ENCODE data around the gene SOWAHC. TPM values are rescaled to one million over a fixed set of nuclear protein-coding genes. Genes with fewer than 3 reads are reported as not detected.

Gene SOWAHC
- total and polyA plus RNA-seq, 2 of the 13 experiments (the other 11 are each of a cell fraction or from before 2014, with no cell fraction given): 21.2 to 22.5 TPM

- TF ChIP-seq ZNF678 (CRISPR knock-in tag; IDR thresholded peaks at IDR 0.05) (no peak), KMT2B (CRISPR knock-in tag; IDR thresholded peaks at IDR 0.05) (no peak), ATF2 (CRISPR knock-in tag; IDR thresholded peaks at IDR 0.05) (no peak), CREBL2 (CRISPR knock-in tag; IDR thresholded peaks at IDR 0.05; ENCODE audit: borderline replicate concordance) (no peak), SAP130 (CRISPR knock-in tag; IDR thresholded peaks at IDR 0.05; ENCODE audit: low read depth) (0 out of 2 replicates have a peak, but pooled peaks have one; percentile 11), ZNF639 (CRISPR knock-in tag; conservative IDR thresholded peaks at IDR 0.05) (no peak), LCORL (IDR thresholded peaks at IDR 0.05) (no peak), LCORL (CRISPR knock-in tag; IDR thresholded peaks at IDR 0.05) (0 out of 2 replicates have a peak, but pooled peaks have one; percentile 7), ZXDC (CRISPR knock-in tag; IDR thresholded peaks at IDR 0.05) (no peak), CEBPG (CRISPR knock-in tag; IDR thresholded peaks at IDR 0.05) (peak; percentile 30; the same call in 1 of the 2 replicates), ZEB1 (IDR thresholded peaks at IDR 0.05; ENCODE audit: insufficient replicate concordance, low read depth) (peak; percentile 87), IRF2 (CRISPR knock-in tag; IDR thresholded peaks at IDR 0.05) (no peak), FOXA1 (IDR thresholded peaks at IDR 0.05) (no peak), FOXA1 (CRISPR knock-in tag; IDR thresholded peaks at IDR 0.05) (peak; percentile 44; the same call in 1 of the 2 replicates), FOSL2 (CRISPR knock-in tag; IDR thresholded peaks at IDR 0.05) (peak; percentile 46; the same call in 1 of the 2 replicates), CREB1 (IDR thresholded peaks at IDR 0.05) (no peak), CREB1 (CRISPR knock-in tag; IDR thresholded peaks at IDR 0.05) (0 out of 2 replicates have a peak, but pooled peaks have one; percentile 10), TARDBP (CRISPR knock-in tag; IDR thresholded peaks at IDR 0.05) (peak; percentile 29; the same call in 1 of the 2 replicates), ESRRA (CRISPR knock-in tag; IDR thresholded peaks at IDR 0.05; ENCODE audit: low read depth) (no peak), ZNF562 (CRISPR knock-in tag; IDR thresholded peaks at IDR 0.05; ENCODE audit: borderline replicate concordance) (no peak), HMG20B (CRISPR knock-in tag; conservative IDR thresholded peaks at IDR 0.05) (0 out of 2 replicates have a peak, but pooled peaks have one; percentile 13), MAX (IDR thresholded peaks at IDR 0.05) (0 out of 2 replicates have a peak, but pooled peaks have one; percentile 47), KAT2B (IDR thresholded peaks at IDR 0.05; ENCODE audit: borderline replicate concordance, low read depth, low read length) (no peak), SRSF1 (optimal IDR thresholded peaks at IDR 0.05; ENCODE audit: low read depth, low read length) (no peak), KDM3A (CRISPR knock-in tag; IDR thresholded peaks at IDR 0.05; ENCODE audit: low read depth) (0 out of 2 replicates have a peak, but pooled peaks have one; percentile 50), RARA (CRISPR knock-in tag; IDR thresholded peaks at IDR 0.05) (peak; percentile 69), ZC3H4 (CRISPR knock-in tag; IDR thresholded peaks at IDR 0.05; ENCODE audit: borderline replicate concordance) (no peak), HNRNPL (IDR thresholded peaks at IDR 0.05; ENCODE audit: low read depth, low read length) (no peak), PHF8 (CRISPR knock-in tag; IDR thresholded peaks at IDR 0.05) (0 out of 2 replicates have a peak, but pooled peaks have one; percentile 25), ZNF337 (CRISPR knock-in tag; IDR thresholded peaks at IDR 0.05; ENCODE audit: borderline replicate concordance, low read depth) (no peak)
These were observed 9.8 kb downstream of the SOWAHC start (continued) for GRCh38 chr2:109623923-109624322.
